Activated CD4-positive, alpha-beta T cell treated with anti-CD3 and anti-CD28 coated beads, Interleukin-2, amount 50 U/mL, for 48 hours (primary cell): ENCODE results near the gene IFNA6.
"Not testable (repeated sequence)": the region's sequence is repeated elsewhere in the genome, so short reads cannot be mapped to it uniquely, and the experiment has no call there.

Experiments
- DNase-seq, 2 experiments: peaks; one replicate each; pipeline ENCODE4 v3.0.0-alpha.2; 2020

The IFNA6 gene

GRCh38 chr9:21350787-21351186, at the start of gene IFNA6:
Gene IFNA6, minus strand, starts transcription at chr9:21350887. Its CDS starts 0 bp downstream, at chr9:21350887.
- DNase-seq: no peak

GRCh38 chr9:21399956-21400355, 49.3 kb upstream of the IFNA6 start:
- DNase-seq: no peak

GRCh38 chr9:21398955-21399489, 48.3 kb upstream of the IFNA6 start:
- no peak for DNase-seq

- DNase-seq: peak; percentile 64 to 71
Measured at GRCh38 chr9:21395778-21396717, 45.4 kb upstream of the IFNA6 start.

- DNase-seq: no peak
Measured at GRCh38 chr9:21392270-21392669, 41.6 kb upstream of the IFNA6 start.

GRCh38 chr9:21385131-21385670, 34.5 kb upstream of the IFNA6 start, which contains the start of gene IFNA2:
Gene IFNA2, minus strand, starts transcription at chr9:21385398. Its CDS starts 69 bp downstream, at chr9:21385329.
- DNase-seq: no peak

GRCh38 chr9:21383627-21384026, 32.9 kb upstream of the IFNA6 start:
- DNase-seq: no peak

- no peak for DNase-seq
Measured at GRCh38 chr9:21381448-21382339, 31.0 kb upstream of the IFNA6 start.

GRCh38 chr9:21371467-21371866, 20.8 kb upstream of the IFNA6 start:
- not testable (repeated sequence) for DNase-seq

- no peak for DNase-seq
Measured at GRCh38 chr9:21367957-21368356, 17.3 kb upstream of the IFNA6 start, which contains the start of gene IFNA13. Gene IFNA13, minus strand, starts transcription at chr9:21368057. Its CDS starts 47 bp downstream, at chr9:21368010.

GRCh38 chr9:21367169-21367568, 16.5 kb upstream of the IFNA6 start:
- DNase-seq: not testable (repeated sequence)

- DNase-seq: no peak
Measured at GRCh38 chr9:21362287-21362686, 11.6 kb upstream of the IFNA6 start.

- no peak for DNase-seq
Measured at GRCh38 chr9:21357479-21358460, 7.1 kb upstream of the IFNA6 start.

GRCh38 chr9:21348430-21348970, 2.2 kb downstream of the IFNA6 start:
- DNase-seq: no peak

- DNase-seq: no peak
Measured at GRCh38 chr9:21340735-21341134, 10.0 kb downstream of the IFNA6 start.

- DNase-seq: no peak
Measured at GRCh38 chr9:21336457-21336856, 14.2 kb downstream of the IFNA6 start.

GRCh38 chr9:21334701-21335632, 15.7 kb downstream of the IFNA6 start, which contains the start of gene KLHL9:
Gene KLHL9, minus strand, starts transcription at chr9:21335404. Its CDS starts 545 bp downstream, at chr9:21334859.
- peak; percentile 89 to 91 for DNase-seq

GRCh38 chr9:21333226-21333625, 17.5 kb downstream of the IFNA6 start:
- DNase-seq: no peak

GRCh38 chr9:21331676-21332402, 18.8 kb downstream of the IFNA6 start:
- no peak for DNase-seq
